Colon (tissue), 2 donors: ENCODE results near the gene SLCO1A2.
"Not testable (repeated sequence)": the region's sequence is repeated elsewhere in the genome, so short reads cannot be mapped to it uniquely, and the experiment has no call there.

Experiments
- FAIRE-seq: peaks from 2 replicates; lab custom pipeline; 2012; peaks lifted over from hg19 to GRCh38; lab: Jason Lieb, UNC
- donor health status: control.
- donor health status: control.

The SLCO1A2 gene, protein sequence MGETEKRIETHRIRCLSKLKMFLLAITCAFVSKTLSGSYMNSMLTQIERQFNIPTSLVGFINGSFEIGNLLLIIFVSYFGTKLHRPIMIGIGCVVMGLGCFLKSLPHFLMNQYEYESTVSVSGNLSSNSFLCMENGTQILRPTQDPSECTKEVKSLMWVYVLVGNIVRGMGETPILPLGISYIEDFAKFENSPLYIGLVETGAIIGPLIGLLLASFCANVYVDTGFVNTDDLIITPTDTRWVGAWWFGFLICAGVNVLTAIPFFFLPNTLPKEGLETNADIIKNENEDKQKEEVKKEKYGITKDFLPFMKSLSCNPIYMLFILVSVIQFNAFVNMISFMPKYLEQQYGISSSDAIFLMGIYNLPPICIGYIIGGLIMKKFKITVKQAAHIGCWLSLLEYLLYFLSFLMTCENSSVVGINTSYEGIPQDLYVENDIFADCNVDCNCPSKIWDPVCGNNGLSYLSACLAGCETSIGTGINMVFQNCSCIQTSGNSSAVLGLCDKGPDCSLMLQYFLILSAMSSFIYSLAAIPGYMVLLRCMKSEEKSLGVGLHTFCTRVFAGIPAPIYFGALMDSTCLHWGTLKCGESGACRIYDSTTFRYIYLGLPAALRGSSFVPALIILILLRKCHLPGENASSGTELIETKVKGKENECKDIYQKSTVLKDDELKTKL

DNA sequence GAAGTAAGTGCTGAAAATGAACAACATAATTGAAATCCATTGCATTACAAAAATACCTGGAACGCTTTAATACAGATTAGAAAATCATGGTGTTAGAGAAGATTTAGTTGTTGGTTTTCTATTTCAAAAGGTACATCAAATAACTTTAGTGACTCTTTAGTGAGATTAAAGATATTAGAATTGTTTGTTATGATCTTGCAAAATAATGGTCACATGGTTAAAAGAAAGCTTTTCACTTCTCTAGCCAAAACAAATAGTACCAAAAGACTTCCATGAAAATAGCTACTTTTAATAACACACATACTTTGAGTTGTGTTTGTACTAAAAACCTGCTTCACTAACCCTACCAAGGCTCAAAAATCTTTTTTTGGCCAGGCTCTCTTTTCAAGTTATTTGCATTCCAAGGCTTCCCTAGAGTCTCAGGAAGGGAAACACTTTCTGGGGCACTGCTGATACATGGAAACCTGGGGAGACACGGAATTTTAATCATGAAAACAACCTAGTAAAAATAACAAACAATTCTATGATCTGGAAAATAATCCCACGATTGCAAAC, at the start of gene SLCO1A2:
Gene SLCO1A2 (minus strand): TSS at position 147 of the 555 bp plus-strand sequence. CDS start 270 bp downstream, outside the sequence.
- FAIRE-seq: no peak

DNA sequence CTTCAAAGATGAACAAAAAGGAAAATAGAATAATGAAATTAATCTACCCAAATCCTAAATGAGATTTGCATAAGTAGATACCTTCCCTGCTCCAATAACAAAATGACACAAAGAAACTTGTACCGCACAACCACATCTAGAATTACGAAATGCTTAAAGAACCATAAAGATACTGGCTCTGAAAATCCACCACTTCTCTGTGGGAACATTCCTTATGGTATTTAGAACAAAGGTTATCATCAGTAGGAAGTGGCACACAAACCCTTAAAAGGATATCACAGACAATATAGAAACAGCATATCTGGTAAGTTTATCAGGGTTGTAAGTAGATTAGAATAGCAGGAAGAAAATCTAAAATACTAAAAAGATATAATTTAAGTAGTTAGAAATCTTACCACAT, 49.5 kb upstream of the SLCO1A2 start:
- no peak for FAIRE-seq

DNA sequence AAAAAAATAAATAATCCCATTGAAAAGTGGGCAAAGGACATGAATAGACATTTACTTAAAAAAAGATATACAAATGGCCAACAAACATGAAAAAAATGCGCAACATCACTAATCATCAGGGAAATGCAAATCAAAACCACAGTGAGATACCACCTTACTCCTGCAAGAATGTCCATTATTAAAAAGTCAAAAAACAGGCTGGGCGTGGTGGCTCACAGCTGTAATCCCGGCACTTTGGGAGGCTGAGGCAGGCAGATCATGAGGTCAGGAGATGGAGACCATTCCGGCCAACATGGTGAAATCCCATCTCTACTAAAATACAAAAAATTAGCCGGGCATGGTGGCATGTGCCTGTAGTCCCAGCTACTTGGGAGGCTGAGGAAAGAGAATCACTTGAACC, 46.6 kb upstream of the SLCO1A2 start:
- FAIRE-seq: not testable (repeated sequence)

DNA sequence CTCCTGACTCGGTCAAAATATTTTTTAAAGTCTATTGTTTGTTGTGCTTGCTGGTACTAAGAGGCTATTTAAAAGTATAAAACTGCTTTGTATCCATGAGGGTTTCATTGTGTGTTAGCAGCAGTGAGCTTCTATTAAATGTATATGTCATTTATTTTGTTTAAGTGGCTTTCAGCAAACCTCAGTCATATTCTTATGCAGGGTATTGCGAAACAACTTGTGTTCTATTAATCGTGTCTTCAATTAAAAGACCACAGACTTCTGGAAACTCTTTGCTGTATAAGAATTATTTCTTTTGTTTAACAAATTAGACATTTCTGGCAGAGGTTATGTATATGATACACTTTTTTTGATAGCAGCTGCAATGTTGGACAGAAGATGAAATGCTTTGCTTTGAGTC, 44.5 kb upstream of the SLCO1A2 start:
- FAIRE-seq: no peak

DNA sequence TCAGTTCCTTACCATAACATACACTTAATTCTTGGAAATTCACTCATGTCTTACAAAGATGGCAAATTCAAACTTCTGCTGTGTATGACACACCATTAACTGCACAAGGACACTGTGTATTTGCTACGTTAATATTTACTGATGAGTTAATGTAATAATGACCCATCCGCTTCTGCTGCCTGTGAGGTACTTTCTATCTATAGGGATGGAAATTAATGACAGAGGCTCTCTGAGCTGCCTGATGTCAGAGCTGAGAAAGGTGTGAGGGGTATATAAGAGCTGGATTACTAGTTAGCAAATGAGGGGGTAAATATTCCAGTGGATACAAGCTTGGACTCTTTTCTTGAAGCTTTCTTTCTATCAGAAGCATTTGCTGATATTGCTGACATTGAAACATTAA, 37.9 kb upstream of the SLCO1A2 start, which contains the start of gene IAPP:
Gene IAPP (plus strand): TSS at position 301 of the 400 bp plus-strand sequence. CDS start 450 bp downstream, outside the sequence.
- FAIRE-seq: no peak

DNA sequence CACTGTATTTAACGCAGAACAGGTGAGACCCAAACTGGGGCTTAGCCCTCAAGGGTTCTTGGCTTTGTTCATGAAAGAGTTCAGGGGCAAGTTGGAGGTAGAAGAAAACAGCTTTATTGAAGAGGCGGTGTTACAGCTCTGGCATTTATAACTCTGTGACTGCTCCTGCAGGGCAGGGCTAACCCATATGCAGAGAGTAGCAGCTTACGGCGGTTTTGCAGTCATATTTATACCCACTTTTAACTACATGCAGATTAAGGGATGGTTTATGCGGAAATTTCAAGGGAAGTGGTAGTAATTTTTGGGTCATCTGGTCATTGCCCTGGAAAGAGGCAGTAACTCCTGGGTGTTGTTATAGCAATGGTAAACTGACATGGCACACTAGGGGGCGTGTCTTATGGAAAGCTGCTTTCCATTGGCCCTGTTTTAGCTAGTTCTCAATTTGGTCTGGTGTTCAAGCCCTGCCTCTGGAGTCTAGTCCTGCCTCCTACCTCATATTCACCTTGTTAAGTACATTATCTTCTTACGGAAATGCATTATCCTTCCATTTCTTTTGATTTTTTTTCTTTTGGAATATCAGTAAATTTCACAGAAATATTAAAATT, 36.2 kb upstream of the SLCO1A2 start:
- FAIRE-seq: no peak

DNA sequence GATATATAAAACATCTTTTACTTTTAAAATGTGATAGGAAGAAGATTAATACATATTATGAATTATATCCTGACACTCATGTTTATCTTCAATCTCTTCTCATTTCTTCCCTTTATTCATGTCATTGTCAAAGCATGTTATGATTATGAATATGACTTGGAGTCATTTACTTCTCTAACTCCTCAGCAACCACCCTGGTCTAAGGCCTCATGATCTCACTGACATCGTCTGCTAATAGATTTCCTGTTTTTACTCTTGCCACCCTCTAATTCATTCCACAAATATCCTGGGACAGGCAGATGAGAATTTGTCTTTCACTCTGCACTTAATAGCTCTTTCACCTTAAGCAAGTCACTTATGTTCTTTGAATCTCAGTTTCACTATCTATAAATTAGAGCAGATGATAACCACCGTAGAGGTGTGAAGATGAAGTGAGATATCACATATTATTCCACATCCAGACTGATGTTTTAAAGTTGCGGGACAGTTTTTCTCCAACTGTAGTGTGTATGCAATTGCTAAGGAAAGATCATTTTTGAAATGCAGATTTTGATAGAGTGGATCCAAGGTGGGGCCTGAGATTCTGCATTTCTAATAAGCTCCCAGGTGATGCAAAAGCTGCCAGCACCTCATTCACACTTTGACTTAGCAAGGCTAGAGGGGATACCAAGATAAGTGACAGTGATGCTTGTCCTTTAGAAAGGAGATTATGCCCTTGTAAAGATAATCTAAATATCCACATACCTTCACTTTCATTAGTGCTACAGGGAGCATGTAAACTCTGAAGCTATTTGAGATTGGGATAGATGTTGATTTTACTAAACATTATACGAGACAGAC, 34.6 kb upstream of the SLCO1A2 start:
- FAIRE-seq: no peak

DNA sequence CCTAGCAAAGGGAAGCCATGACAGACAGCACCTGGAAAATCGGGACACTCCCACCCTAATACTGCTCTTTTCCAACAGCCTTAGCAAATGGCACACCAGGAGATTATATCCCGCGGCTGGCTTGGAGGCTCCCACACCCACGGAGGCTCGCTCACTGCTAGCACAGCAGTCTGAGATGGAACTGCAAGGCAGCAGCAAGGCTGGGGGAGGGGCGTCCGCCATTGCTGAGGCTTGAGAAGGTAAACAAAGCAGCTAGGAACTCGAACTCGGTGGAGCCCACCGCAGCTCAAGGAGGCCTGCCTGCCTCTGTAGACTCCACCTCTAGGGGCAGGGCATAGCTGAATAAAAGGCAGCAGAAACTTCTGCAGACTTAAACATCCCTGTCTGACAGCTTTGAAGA, 25.9 kb upstream of the SLCO1A2 start:
- FAIRE-seq: not testable (repeated sequence)

DNA sequence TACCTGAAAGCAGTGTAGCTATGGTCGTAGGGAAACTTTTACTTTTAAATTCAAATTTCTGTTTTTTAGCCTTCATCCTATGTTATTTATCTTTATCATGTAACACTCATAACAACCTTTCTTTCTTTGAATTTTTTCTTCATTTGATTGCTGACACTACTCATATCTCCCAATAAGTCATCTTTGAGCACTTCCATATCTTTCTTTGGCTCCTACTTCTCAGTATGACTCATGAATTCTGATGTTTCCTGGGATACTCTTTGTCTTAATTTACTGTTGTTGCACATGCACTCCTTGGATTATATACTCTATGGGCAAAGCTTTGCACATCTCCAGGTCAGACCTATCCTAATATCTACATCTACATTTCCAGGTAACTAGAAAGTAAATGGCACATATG, 19.9 kb upstream of the SLCO1A2 start:
- no peak for FAIRE-seq

DNA sequence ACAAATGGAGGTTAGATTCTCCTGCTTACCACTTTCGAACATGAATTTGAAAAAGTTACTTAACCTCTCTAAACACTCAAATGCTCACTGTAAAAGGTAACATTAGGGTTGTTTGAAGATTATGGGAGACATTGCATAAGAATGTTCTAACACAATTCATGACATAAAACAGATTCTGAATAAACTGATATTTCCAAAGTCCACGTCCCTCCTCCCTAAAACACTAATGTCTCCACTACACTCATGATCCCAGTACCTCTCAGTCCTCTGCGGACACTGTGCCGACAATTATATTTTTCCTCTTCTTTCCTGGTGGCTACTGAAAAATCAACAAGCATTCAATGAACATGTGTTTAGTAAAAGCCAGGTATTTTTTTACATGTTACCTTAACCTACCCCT, 19.2 kb upstream of the SLCO1A2 start:
- FAIRE-seq: no peak

DNA sequence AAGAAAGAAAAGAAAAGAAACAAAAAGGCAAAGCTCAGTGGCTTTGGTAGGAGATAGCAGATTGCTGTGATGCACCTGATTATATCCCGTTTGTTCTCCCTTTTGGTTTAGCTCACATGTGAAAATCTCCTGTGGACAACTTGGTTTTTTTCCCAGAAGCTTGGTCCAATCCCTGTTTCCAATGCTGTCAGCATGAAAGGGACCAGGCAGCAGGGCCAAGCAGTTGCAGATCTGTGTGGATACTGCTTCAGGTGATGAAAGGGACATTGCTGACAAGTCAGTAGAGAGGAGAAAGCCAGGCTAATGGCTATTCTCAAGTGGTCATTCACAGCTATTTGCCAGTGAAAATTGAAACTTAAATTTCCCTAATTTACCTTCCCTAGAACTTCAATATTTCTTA, 18.8 kb upstream of the SLCO1A2 start:
- FAIRE-seq: no peak

DNA sequence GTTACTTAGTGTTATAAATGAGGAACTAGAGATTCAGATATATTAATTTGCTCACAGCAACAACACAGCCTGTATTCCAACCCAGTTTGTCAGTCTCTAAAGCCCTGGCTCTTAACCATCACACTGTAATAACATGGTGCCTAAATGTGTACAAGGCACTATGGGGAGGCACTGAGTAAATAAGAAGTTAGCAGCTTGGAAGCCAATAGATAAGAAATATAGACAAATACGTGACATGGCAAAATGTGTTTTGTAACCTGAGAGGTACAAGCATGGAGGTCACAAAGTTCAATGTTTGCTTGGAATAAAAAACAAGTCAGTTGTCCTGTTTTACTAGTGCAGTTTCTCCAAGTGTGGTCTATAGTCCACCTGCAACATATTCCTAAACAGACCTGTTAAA, 16.3 kb upstream of the SLCO1A2 start:
- FAIRE-seq: no peak

DNA sequence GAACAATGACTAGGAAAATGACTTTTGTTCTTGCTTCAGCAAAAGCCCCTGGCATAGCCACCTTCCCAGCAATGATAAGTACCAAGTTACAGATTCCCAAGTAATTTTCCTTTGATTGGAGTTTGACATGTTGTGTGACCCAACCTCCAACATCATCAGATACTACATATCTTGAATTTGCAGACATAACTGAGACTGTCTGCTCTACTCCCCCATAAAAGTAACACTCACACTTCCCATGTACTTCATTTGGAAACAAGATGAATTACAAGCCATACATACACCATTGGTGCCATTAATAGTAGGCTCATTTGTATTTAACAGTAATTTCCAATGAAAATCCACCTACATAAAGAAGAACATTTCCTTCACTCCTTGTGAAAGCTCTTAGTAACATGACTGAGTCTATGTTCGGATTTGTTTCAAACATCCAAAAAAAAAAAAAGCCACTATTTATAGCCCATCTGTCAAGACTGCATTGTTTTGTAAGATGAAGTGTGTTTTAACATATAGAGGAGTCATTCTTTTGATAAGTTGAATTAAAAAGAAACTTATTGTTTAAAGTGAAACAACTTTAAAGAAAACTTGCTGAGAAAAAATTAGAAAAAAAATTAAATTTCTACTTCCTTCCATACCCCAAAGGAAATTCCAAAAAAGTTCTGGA, 12.0 kb upstream of the SLCO1A2 start:
- FAIRE-seq: no peak

DNA sequence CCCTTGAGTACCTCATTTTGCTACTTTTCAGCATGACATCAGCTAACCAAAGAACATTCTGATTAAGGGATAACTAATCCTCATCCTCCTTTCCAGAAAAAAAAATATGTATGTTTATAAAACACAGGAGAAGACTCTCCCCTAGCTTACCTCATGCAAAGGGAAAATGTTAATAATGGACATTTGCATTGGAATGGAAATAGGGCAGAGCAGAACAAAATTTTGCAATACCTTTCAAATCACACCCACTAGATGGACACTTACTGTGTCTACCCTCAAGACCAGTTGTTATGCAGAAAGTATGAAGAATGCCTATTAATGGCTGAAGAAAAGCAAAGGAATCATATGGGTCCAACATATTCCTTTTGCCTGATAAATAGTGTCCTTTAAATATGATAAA, 8.9 kb upstream of the SLCO1A2 start:
- FAIRE-seq: no peak

DNA sequence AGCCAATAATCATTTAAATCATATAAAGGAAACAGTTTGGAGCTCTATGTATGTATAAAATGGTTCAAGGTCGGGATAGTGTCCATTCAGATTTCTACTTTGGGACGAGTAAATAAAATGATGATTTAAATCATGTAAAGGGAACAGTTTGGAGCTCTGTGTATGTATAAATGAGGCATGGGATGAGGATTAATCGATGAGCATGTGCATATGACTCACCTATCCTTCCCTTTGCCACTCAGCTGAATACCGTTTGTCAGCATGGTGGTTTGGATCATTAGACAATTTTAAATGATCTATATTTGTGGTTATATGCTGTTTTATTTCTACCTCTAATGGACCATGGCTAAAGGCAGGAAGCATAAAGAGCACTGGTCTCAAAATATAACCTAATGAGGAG, 7.1 kb upstream of the SLCO1A2 start:
- FAIRE-seq: no peak

DNA sequence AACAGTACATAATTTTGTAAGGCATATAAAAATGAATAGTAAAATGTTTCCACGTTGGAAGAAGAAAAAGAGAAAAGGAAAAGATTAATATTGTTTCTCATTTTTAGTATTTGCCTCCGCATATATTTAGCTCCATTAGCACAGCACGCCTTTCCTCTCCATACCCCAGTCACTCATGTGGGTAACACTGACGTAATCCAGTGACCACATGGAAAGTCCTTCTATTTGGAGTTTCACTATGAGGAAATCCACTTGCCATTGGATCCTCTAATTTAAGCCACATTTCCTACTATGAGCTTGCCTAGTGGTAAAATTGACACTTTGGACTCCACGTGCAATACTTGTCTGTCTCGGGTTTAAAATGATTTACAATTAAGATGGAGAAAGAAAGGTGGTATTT, 5.7 kb upstream of the SLCO1A2 start:
- FAIRE-seq: no peak

DNA sequence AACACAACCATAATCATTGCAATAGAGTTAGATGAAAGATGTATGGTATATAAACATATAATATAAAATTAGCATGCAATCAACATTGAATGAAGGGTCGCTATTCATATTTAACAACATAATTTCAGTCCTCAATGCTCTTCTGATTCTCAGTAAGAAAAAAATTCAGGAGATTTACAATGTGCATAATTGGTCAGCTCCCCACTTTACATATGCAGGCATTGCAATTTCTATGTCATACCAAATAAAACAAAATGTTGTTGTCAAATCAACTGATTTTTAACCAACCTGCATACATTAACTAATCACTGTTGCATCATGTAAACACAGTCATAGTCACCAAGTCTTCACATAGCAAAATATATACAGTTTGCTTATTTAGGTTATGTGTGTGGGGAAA, 5.2 kb upstream of the SLCO1A2 start:
- no peak for FAIRE-seq

DNA sequence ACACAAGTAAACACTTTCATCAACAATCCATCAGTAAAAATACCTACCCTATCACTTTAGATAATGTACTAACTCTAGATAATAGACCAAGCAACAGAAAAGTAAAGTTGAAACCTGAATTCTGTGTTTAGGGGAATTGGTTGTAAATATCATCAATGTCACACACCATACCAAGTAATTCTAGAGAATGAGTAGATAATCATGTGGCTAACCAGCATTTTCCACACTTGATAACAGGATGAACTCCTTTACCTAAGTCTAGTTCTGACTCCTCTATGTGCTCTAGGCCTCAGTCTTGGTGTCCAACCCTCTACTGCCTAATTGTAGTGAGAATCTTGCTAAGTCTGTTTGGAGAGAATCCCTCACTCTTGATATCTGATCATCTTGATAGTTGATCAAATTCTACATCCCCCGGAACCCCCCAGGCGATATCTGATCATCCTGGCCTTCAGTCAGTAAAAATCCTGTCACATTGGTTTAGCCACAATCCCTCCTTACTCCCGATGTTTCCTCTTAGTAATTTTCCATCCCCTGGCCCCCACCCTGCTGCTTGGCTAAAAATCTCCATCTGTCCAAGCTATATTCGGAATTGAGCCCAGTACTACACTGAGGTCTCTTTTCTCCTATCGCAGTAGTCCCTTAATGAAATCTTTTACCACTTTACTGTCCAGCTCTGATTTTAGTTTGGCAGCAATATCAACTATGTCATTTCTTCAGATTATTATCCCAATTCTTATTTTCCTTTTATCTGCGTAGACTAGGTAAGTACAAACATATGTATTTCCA, 3.4 kb upstream of the SLCO1A2 start:
- FAIRE-seq: no peak

DNA sequence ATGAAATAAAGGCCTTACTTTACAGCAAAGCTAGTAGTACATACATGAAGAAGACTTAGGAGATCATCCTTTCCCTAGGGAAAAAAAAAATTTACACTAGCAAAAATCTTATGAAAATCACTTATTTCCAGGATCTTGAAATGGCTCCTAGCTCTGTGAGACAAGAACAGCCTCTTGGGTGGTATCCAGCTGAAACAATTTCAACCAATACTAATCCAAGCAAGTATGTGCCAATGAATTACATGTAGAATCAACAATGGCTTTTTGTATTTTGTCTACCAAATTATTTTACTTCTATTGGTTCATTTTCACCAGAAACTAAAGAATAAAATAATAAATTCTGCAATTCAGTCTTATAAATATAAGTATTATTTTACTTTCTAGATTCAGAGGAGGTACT, 2.7 kb upstream of the SLCO1A2 start:
- FAIRE-seq: no peak

DNA sequence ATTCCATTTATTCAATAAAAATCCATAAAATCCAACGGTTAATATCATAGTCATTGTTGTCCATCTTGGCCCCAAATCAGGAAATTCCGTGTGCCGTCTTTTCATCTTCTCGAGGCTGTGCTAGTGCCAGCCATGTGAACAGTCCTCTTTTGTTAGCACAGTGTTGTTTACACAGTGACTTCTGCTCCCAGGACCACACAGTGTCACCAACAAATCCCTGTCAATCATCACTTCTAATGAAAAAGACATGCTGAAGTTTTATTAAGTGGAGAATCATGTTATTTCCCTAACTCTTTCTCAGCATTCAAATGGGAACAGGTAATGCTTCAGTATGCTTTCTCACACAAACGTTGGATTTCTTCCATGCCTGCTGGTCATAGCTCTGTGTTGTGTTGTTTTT, 1.9 kb upstream of the SLCO1A2 start:
- FAIRE-seq: no peak
